Measurements from ENCODE around the gene GALP.
"Not testable (repeated sequence)": the region's sequence is repeated elsewhere in the genome, so short reads cannot be mapped to it uniquely, and the experiment has no call there.

The GALP gene

DNA sequence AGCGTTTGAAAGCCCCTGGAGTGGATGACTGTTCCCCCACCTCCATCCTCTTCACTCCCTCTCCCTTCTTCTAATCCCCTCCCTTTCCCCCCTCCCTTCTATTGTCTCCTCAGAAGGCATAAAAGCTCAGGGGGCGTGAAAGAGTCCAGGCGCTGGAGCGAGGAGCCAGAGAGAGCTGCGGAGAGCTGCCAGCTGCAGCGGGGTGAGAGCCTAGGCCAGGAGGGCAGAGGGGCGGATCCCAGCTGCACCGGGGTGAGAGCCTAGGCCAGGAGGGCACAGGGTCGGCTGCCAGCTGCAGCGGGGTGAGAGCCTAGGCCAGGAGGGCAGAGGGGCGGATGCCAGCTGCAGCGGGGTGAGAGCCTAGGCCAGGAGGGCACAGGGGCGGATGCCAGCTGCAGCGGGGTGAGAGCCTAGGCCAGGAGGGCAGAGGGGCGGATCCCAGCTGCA lies at the start of gene GALP:
TSS of gene GALP (plus strand) at position 148 of the 447 bp plus-strand sequence. CDS start 1,101 bp downstream, outside the sequence.
- not testable (repeated sequence) for DNase-seq

- no peak for DNase-seq
Observed at GRCh38 chr19:56126983-56127780, 48.6 kb upstream of the GALP start.

- no peak for DNase-seq
Observed at GRCh38 chr19:56130006-56130405, 45.8 kb upstream of the GALP start.

DNA sequence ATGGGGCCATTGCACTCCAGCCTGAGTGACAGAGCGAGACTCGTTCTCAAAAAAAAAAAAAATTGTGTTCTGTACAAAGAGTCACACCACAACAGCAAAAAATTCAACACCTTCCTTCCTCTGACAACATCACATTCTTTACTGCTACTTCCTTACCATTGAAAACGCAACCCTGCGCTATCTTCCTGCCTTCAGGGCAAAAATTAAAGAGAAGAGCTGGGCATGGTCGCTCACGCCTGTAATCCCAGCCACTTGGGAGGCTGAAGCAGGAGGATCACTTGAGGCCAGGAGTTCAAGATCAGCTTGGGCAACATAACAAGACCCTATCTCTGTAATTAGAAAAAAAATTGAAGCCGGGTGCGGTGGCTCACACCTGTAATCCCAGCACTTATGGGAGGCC lies 44.2 kb upstream of the GALP start:
- DNase-seq: no peak

GRCh38 chr19:56132316-56132822 lies 43.4 kb upstream of the GALP start:
- no peak for DNase-seq

DNA sequence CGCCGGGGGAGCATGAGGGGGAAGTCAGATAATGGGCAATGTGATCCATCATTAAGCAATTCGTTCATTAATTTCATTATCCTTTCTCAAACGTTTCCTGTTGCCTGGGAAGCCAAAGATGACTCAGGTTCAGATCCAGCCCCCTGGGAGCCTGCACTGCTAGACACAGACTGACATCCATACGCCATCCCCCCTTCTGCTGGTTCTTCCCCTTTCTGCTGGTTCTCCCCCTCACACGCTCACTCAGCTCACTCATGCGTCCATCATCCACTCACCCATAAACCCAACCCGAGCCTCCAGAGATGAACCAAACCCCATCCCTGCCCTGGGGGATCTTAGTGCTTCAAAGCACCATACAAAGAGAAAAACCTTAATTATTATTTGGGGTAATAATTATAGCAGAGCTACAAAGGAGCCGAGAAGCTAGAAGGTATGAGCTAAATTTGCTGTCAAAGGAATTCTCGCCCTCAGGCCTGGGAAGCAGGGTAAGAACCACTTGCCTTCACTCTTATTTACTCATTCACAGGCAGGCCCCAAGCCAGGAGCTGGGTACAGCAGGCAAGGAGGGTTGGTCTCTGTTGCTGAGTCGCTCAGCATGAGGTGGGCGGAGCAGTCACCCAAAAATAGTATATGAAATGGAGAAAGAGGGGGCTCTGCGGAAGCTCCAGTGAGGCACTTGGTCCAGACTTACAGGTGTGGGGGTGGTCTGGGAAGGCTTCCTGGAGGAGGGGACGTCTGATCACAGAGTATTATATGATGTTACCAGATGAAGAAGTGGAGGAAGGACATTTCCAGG lies 41.8 kb upstream of the GALP start:
- DNase-seq: no peak

GRCh38 chr19:56134654-56134921 lies 41.2 kb upstream of the GALP start:
- no peak for DNase-seq

- DNase-seq: no peak
Observed at GRCh38 chr19:56136362-56136761, 39.4 kb upstream of the GALP start.

GRCh38 chr19:56137405-56137804 lies 38.4 kb upstream of the GALP start:
- no peak for DNase-seq

DNA sequence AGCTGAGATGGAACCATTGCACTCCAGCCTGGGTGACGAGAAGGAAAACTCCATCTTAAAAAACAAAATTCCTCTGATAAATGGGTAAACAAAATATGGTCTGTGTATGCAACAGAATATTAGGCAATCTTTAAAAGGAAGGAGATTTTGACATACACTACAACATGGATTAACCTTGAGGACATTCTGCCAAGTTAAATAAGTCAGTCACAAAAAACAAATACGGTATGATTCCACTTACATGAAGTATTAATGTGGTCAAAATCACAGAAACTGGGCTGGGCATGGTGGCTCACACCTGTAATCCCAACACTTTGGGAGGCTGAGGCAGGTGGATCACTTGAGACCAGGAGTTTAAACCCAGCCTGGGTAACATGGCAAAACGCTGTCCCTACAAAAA lies 37.7 kb upstream of the GALP start:
- no peak for DNase-seq

- DNase-seq: no peak
Observed at GRCh38 chr19:56139847-56140582, 35.8 kb upstream of the GALP start.

DNA sequence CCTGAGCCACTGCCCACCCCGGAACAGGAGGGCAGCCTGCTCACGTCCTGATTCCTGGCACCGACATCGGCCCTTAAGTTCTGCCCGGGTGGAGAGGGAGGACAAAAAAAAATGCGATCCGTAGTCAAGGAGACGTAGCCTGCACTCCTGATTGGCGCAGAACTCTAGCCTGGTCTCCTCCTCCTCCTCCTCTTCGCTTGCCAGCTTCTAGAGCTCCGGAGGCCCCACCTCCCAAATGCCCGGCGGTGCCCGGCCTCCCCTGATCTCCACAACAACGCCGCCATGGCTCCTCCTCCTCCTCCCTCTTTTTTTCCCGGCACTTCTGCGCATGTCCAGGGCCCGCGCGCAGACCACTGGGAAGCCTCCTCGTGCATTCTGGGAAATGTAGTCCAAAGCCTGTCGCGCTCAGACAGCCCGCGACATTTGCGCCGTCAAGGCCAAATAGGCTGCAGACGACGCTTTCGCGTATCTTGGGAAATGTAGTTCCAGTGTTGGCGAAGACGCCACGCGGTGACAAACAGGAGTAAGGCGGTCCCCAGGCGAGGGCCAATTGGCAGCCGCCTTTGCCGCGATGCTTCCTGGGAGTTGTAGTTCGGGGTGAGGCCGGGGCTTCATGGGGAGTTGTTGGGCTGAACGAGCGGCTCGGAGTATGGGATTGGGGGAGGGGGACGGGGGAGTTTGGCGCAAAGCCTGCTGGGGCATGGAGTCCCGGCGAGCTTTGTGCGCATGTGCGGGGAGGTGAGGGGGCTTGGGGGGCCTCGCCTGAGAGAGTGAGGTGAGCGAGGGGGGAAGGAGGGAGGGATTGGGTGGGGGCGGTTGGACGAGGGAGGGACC lies 35.0 kb upstream of the GALP start, which contains the start of gene ZNF444:
TSS of gene ZNF444 (plus strand) at position 705 of the 834 bp plus-strand sequence. CDS start 5,625 bp downstream, outside the sequence.
- peak; percentile 99 for DNase-seq

DNA sequence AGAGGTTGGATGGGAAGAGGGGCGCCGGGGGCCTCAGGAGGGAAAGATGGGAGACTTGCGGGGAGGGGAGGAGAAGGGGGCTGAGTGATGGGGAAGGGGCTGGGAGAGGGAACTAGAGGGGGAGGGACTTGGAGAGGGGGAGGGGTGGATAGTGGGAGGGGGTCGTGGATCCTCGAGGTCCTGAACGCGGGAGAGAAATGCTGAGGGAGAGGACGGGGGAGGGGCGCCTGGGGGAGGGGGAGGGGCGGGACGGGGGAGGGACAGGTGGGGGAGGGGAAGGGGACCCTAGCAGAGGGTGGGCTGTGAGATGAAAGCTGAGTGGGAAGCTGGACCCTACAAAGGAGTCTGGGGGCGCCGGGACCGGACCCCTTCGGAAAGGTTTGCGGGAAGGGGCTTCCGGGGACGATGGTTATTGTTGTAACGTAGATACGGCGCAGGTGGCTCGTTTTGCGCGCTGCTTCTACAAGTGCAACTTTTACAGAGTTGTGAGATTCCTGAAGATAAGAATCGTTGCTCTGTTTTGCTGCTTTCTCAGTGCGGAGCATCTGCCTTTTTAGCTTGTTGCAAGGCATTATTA lies 34.3 kb upstream of the GALP start:
- DNase-seq: peak; percentile 21

DNA sequence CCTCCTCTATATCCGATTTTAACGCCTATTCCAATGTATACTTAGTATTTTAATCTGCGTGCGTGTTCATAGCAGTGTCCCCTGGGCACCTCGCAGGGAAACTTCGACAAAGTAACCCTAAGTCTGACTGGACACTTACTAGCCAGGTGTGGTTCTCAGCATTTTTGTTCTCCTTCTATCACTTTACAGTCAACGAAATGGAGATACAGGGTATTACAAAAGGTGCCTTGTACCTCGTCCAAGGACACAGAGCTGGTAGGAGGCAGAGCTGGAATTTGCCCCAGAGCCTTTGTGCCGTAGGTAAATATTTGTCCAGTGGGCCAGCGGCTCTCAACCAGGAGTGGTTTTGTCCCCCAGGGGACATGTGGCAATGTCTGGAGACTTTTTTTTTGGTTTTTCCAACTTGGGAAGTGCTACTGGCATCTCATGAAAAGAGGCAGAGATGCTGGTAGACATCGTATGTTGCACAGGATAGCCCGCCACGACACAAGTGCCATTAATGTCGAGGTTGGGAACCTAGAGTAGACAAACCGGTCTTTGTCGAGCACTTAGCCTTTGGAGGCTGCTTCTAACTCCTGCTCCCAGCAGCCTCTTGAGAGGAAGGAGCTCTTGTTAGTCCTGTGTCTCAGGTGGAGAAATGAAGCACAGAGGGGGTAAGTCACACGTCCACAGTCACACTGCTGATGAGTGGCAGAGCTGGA lies 33.6 kb upstream of the GALP start:
- no peak for DNase-seq

DNA sequence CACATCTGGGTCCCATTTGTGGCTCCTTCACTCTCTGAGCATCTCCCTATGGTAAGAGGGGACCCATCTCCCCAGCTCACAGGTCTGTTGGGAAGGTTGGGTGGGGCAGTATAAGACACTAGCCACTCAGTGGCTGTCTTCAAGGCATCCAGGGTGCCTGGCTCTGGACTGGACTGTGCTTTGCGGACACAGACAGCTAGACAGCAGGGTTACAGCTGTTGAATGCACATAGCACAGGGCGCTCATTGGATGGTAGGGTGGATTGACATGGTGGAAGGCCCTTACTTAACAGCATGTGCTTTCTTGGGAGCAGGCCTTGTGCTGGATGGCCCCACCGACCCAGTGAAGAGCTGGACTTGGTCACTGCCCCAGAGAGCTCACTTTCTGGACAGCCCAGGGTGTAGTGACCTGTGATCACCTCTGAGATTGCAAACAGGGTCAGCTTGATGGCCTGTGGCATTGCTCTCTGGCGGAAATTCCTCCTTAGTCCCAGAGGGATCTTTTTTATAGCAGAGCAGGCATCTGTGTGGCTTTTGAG lies 32.8 kb upstream of the GALP start:
- DNase-seq: no peak

DNA sequence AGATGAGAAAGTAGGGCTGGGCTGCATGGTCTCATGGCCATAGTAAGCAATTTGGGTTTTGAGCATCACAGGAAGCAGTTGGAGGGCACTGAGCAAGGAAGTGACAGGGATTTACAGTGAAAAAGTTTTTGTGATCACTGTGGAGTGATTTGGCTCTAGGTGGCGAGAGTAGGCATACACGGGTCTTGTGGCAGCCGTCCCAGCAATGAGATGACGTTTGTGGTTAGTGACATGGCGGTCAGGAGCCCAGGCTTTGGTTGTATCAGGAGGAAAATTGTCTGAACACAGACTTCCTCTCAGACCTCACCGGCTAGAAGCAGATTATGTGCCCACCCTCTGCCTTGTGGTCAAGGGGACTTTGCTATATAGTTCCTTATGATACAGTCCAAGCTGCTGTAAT lies 31.4 kb upstream of the GALP start:
- no peak for DNase-seq

GRCh38 chr19:56144831-56145230 lies 31.0 kb upstream of the GALP start:
- no peak for DNase-seq

- no peak for DNase-seq
Observed at GRCh38 chr19:56145698-56146097, 30.1 kb upstream of the GALP start.

DNA sequence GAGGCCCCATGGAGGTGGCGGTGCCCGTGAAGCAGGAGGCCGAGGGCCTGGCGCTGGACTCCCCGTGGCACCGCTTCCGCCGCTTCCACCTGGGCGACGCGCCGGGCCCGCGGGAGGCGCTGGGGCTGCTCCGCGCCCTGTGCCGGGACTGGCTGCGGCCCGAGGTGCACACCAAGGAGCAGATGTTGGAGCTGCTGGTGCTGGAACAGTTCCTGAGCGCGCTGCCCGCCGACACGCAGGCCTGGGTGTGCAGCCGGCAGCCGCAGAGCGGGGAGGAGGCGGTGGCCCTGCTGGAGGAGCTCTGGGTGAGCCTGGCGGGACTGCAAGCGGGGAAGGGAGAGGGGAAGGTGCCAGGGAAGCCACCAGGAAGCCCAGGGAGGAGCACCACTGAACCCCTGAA lies 28.9 kb upstream of the GALP start:
- DNase-seq: no peak

DNA sequence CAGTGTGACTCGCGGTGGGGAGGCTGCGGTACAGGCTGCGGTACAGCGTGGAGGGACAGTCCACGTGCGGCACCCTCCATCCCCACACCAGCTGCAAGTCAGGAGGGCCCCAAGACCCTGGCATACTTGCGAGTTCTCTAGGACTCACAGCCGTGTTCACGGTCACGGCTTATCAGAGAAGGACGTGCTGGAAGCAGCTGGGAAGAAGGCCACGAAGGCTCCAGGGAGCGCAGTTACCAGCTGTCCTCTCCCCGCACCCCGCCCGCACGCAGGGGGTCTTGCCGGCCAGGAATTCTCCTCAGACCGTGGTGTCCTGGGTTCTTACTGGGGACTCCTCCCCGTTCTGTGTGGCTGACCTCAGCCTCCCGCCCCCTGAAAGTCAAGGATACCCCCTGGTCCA lies 28.5 kb upstream of the GALP start:
- DNase-seq: no peak

DNA sequence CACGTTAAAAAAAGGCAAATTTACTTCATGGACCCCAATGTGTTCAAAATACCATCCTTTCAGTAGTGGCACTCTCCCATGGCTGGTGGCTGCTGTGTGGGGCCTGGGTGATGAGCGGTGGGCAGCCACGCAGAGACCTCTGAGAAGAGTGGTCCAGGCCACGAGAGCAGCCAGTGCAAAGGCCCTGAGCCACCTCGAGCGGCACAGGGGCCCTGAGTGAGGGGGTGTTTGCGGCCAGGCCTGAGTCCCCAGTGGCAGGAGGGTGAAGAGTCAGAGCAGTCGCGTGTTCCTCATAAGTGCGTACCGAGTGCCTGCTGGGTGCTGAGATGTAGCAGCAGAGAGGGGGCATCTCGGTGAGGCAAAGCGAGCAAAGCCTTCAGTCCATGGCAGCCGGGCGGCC lies 27.7 kb upstream of the GALP start:
- no peak for DNase-seq
